WTC11 (cell line): ENCODE results near the gene PSMD8. TPM values are rescaled to one million over a fixed set of nuclear protein-coding genes. Genes with fewer than 3 reads are reported as not detected.
A peak's percentile ranks its signal among the peaks of the same experiment; 100 is the strongest.

Source experiments
- ATAC-seq: fragments of 200-7000 bp; cut with Tn5 transposase; 2 replicates; pipeline ENCODE4 v1.10.0; 2021; ENCODE audit warnings: mild to moderate bottlenecking, moderate library complexity
- CTCF ChIA-PET: fragments of 300-600 bp; sonication (Branson Sonifier 250); formaldehyde crosslinking; loops from one replicate; lab custom pipeline; 2021; ENCODE audit warnings: antibody characterized with exemption; lab: Charles Lee
- POLR2A ChIA-PET: fragments of 350-600 bp; sonication (Branson Sonifier 250); formaldehyde crosslinking; loops from one replicate; lab custom pipeline; 2021; ENCODE audit warnings: antibody characterized with exemption; lab: Charles Lee
- DNase-seq: peaks from one replicate; pipeline ENCODE4 v3.0.0; 2021; ENCODE audit warnings: low spot score
- H3K27ac Mint-ChIP-seq: 2 replicates; pipeline ENCODE4 v1.8.0; 2021; ENCODE audit warnings: mixed read lengths
- H3K27me3 Mint-ChIP-seq: 2 replicates; pipeline ENCODE4 v1.8.0; 2021; ENCODE audit warnings: low read depth, mild to moderate bottlenecking, moderate library complexity, mixed read lengths
- H3K36me3 Mint-ChIP-seq: 2 replicates; pipeline ENCODE4 v1.8.0; 2021; ENCODE audit warnings: mixed read lengths
- H3K4me1 Mint-ChIP-seq: 2 replicates; pipeline ENCODE4 v1.8.0; 2022; ENCODE audit warnings: mixed read lengths
- H3K4me3 Mint-ChIP-seq: 2 replicates; pipeline ENCODE4 v1.8.0; 2021; ENCODE audit warnings: mild to moderate bottlenecking, moderate library complexity, mixed read lengths
- H3K9me3 Mint-ChIP-seq: 2 replicates; pipeline ENCODE4 v1.8.0; 2021; ENCODE audit warnings: mixed read lengths
- ATF1 ChIP-seq: sonication (generic); formaldehyde crosslinking; IDR thresholded peaks from 2 replicates; pipeline ENCODE4 v1.8.1; 2023; ENCODE audit warnings: mild to moderate bottlenecking, moderate library complexity, missing genetic modification reagents
- ATF6 ChIP-seq: sonication (generic); formaldehyde crosslinking; IDR thresholded peaks from 2 replicates; pipeline ENCODE4 v1.8.1; 2023; ENCODE audit warnings: mild to moderate bottlenecking, missing genetic modification reagents
- CDX4 ChIP-seq: fragments of 250-450 bp; sonication (Bioruptor Pico); IDR thresholded peaks from 2 replicates; pipeline ENCODE4 v1.9.0; 2021; ENCODE audit warnings: moderate library complexity, mild to moderate bottlenecking, inconsistent platforms, borderline replicate concordance
- ELF4 ChIP-seq: sonication (generic); formaldehyde crosslinking; IDR thresholded peaks from 2 replicates; pipeline ENCODE4 v1.8.1; 2022; ENCODE audit warnings: low read depth, mild to moderate bottlenecking, moderate library complexity, missing genetic modification reagents
- EMX1 ChIP-seq: fragments of 250-450 bp; sonication (Bioruptor Pico); IDR thresholded peaks from 2 replicates; pipeline ENCODE4 v1.8.0; 2021; ENCODE audit warnings: mild to moderate bottlenecking
- ESRRA ChIP-seq: sonication (generic); formaldehyde crosslinking; IDR thresholded peaks from 2 replicates; pipeline ENCODE4 v1.8.1; 2022; ENCODE audit warnings: mild to moderate bottlenecking, missing genetic modification reagents, borderline replicate concordance
- ETV6 ChIP-seq: sonication (generic); formaldehyde crosslinking; IDR thresholded peaks from 2 replicates; pipeline ENCODE4 v1.8.1; 2022; ENCODE audit warnings: mild to moderate bottlenecking, missing genetic modification reagents
- FOXK1 ChIP-seq: sonication (generic); formaldehyde crosslinking; IDR thresholded peaks from 2 replicates; pipeline ENCODE4 v1.8.0; 2022; ENCODE audit warnings: mild to moderate bottlenecking, moderate library complexity, missing genetic modification reagents
- FOXP1 ChIP-seq: sonication (generic); formaldehyde crosslinking; IDR thresholded peaks from 2 replicates; pipeline ENCODE4 v1.8.0; 2022; ENCODE audit warnings: missing genetic modification reagents, mild to moderate bottlenecking, moderate library complexity, borderline replicate concordance
- JAZF1 ChIP-seq: fragments of 250-450 bp; sonication (Bioruptor Pico); IDR thresholded peaks from 2 replicates; pipeline ENCODE4 v1.9.0; 2021; ENCODE audit warnings: moderate library complexity, mild to moderate bottlenecking, inconsistent platforms
- NFE2L1 ChIP-seq: sonication (generic); formaldehyde crosslinking; IDR thresholded peaks from 2 replicates; pipeline ENCODE4 v1.8.1; 2023; ENCODE audit warnings: missing genetic modification reagents
- PRRX2 ChIP-seq: fragments of 250-450 bp; sonication (Bioruptor Pico); IDR thresholded peaks from 2 replicates; pipeline ENCODE4 v1.8.0; 2021; ENCODE audit warnings: mild to moderate bottlenecking
- SOX15 ChIP-seq: fragments of 250-450 bp; sonication (Bioruptor Pico); IDR thresholded peaks from 2 replicates; pipeline ENCODE4 v1.9.0; 2021; ENCODE audit warnings: mild to moderate bottlenecking
- ZBTB21 ChIP-seq: sonication (generic); formaldehyde crosslinking; IDR thresholded peaks from 2 replicates; pipeline ENCODE4 v1.8.1; 2023; ENCODE audit warnings: mild to moderate bottlenecking, missing genetic modification reagents, borderline replicate concordance
- ZNF423 ChIP-seq: fragments of 250-450 bp; sonication (Bioruptor Pico); IDR thresholded peaks from 2 replicates; pipeline ENCODE4 v2.1.2; 2022; ENCODE audit warnings: mild to moderate bottlenecking, moderate library complexity
- ZNF512 ChIP-seq: sonication (generic); formaldehyde crosslinking; IDR thresholded peaks from 2 replicates; pipeline ENCODE4 v1.8.1; 2022; ENCODE audit warnings: missing genetic modification reagents, borderline replicate concordance
- total RNA-seq: library from RNA; stranded (reverse); gene quantifications from 3 replicates; pipeline ENCODE4 v1.2.3, GENCODE V29; 2021
- TF ChIP-seq, protein P1 (sequence below): fragments of 250-450 bp; sonication (Bioruptor Pico); IDR thresholded peaks from 2 replicates; pipeline ENCODE4 v1.8.0; 2021; ENCODE audit warnings: mild to moderate bottlenecking
- TF ChIP-seq, protein P2 (sequence below): sonication (generic); formaldehyde crosslinking; IDR thresholded peaks from 2 replicates; pipeline ENCODE4 v1.8.1; 2023; ENCODE audit warnings: mild to moderate bottlenecking, moderate library complexity, missing genetic modification reagents
- TF ChIP-seq, protein P3 (sequence below): fragments of 250-450 bp; sonication (Bioruptor Pico); IDR thresholded peaks from 2 replicates; pipeline ENCODE4 v1.9.0; 2021; ENCODE audit warnings: mild to moderate bottlenecking

PSMD8 gene
- total RNA-seq, 1 experiment from 2014 or later: 167 TPM

DNA sequence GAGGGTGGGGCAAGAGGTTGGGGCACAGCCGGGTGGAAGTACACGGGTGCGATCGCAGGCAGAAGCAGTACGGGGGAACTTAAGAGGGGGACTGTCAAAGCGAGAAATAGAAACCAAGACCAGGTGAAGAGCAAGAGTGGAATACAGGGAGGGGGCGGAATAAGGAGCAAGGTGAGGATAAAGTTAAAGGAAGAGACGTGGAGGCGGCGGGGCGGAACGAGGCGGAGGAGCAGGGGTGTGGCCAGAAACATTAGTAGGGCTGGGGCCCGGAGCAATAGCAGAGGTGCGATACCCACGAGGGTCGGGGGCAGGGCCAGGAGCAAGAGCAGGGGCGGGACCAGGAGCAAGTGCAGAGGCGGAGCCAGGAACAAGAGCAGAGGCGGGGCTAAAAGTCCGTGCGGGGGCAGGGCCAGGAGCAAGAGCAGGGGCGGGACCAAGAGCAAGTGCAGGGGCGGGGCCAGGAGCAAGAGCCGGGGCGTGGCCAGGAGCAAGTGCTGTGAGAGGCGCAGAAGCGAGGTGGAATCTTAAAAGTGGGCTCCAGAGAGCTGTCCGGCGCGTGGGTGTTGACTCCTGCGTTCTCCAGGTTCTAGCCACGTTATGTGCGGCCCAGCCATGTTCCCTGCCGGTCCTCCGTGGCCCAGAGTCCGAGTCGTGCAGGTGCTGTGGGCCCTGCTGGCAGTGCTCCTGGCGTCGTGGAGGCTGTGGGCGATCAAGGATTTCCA, 37.6 kb upstream of the PSMD8 start:
- TF ChIP-seq, protein P1, sequence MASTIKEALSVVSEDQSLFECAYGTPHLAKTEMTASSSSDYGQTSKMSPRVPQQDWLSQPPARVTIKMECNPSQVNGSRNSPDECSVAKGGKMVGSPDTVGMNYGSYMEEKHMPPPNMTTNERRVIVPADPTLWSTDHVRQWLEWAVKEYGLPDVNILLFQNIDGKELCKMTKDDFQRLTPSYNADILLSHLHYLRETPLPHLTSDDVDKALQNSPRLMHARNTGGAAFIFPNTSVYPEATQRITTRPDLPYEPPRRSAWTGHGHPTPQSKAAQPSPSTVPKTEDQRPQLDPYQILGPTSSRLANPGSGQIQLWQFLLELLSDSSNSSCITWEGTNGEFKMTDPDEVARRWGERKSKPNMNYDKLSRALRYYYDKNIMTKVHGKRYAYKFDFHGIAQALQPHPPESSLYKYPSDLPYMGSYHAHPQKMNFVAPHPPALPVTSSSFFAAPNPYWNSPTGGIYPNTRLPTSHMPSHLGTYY (CRISPR knock-in tag): peak; percentile 52; the same call in 1 of the 2 replicates
- 0 out of 2 replicates have a peak, but pooled peaks have one; percentile 32 for TF ChIP-seq ZBTB21 (CRISPR knock-in tag)
- TF ChIP-seq, protein P2, sequence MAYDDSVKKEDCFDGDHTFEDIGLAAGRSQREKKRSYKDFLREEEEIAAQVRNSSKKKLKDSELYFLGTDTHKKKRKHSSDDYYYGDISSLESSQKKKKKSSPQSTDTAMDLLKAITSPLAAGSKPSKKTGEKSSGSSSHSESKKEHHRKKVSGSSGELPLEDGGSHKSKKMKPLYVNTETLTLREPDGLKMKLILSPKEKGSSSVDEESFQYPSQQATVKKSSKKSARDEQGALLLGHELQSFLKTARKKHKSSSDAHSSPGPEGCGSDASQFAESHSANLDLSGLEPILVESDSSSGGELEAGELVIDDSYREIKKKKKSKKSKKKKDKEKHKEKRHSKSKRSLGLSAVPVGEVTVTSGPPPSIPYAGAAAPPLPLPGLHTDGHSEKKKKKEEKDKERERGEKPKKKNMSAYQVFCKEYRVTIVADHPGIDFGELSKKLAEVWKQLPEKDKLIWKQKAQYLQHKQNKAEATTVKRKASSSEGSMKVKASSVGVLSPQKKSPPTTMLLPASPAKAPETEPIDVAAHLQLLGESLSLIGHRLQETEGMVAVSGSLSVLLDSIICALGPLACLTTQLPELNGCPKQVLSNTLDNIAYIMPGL (CRISPR knock-in tag): no peak
- 0 out of 2 replicates have a peak, but pooled peaks have one; percentile 35 for TF ChIP-seq FOXK1 (CRISPR knock-in tag)
- Mint-ChIP-seq H3K4me3 (peak overlapping the region; percentile 100), H3K27ac (peak overlapping the region; percentile 100), H3K36me3 (peaks cover 2% of the 10 kb centered on the region; the same call in 1 of the 2 replicates), H3K4me1 (peaks cover 11% of the 10 kb centered on the region), H3K27me3 (peaks cover 3% of the 10 kb centered on the region; the same call in 1 of the 2 replicates), H3K9me3 (no peaks in the 10 kb centered on the region)
- DNase-seq (peak; percentile 99), ATAC-seq (peak; percentile 78)
- ChIA-PET CTCF (interaction anchor here (1.0 to 4.5 kb wide), 6 partner anchors 25 to 195 kb away, joined by 3 to 50 read pairs (median 6); partner anchors contain the start of gene FAM98C), POLR2A (interaction anchor here (1.0 kb wide), 1 partner anchor 51 kb away, joined by 3 read pairs; the partner anchor contains the start of gene GGN)

DNA sequence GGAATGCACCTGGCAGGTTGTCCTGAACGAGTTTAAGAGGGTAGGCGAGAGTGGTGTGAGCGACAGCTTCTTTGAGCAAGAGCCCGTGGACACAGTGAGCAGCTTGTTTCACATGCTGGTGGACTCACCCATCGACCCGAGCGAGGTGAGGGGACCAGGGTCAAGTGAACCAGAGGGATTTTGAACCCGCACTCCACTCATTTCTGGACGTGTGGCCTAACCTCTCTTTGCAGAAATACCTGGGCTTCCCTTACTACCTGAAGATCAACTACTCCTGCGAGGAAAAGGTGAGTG, 37.1 kb upstream of the PSMD8 start:
- peaks cover 11% of the 10 kb centered on the region for H3K4me1 Mint-ChIP-seq
- DNase-seq (no peak), ATAC-seq (no peak)
- peak overlapping the region; percentile 79; the same call in 1 of the 2 replicates for H3K27ac Mint-ChIP-seq
- H3K4me3 Mint-ChIP-seq: peak overlapping the region; percentile 100
- no peaks in the 10 kb centered on the region for H3K9me3 Mint-ChIP-seq
- peaks cover 2% of the 10 kb centered on the region; the same call in 1 of the 2 replicates for H3K36me3 Mint-ChIP-seq
- ChIA-PET CTCF (interaction anchor here (1.0 to 2.1 kb wide), 4 partner anchors 25 to 195 kb away, joined by 3 to 11 read pairs (median 5); no protein-coding TSS in a partner anchor), POLR2A (interaction anchor here (1.0 kb wide), 1 partner anchor 51 kb away, joined by 3 read pairs; the partner anchor contains the start of gene GGN)
- peaks cover 3% of the 10 kb centered on the region; the same call in 1 of the 2 replicates for H3K27me3 Mint-ChIP-seq
- TF ChIP-seq SOX15 (CRISPR knock-in tag) (no peak), ZNF423 (CRISPR knock-in tag) (no peak), ESRRA (CRISPR knock-in tag) (no peak), ZNF512 (CRISPR knock-in tag) (no peak), JAZF1 (CRISPR knock-in tag) (no peak), ATF6 (no peak), ETV6 (no peak), CDX4 (no peak), PRRX2 (CRISPR knock-in tag) (no peak), FOXP1 (CRISPR knock-in tag) (no peak), EMX1 (no peak), NFE2L1 (CRISPR knock-in tag) (no peak), ELF4 (no peak), ATF1 (CRISPR knock-in tag) (no peak)
- TF ChIP-seq, protein P3, sequence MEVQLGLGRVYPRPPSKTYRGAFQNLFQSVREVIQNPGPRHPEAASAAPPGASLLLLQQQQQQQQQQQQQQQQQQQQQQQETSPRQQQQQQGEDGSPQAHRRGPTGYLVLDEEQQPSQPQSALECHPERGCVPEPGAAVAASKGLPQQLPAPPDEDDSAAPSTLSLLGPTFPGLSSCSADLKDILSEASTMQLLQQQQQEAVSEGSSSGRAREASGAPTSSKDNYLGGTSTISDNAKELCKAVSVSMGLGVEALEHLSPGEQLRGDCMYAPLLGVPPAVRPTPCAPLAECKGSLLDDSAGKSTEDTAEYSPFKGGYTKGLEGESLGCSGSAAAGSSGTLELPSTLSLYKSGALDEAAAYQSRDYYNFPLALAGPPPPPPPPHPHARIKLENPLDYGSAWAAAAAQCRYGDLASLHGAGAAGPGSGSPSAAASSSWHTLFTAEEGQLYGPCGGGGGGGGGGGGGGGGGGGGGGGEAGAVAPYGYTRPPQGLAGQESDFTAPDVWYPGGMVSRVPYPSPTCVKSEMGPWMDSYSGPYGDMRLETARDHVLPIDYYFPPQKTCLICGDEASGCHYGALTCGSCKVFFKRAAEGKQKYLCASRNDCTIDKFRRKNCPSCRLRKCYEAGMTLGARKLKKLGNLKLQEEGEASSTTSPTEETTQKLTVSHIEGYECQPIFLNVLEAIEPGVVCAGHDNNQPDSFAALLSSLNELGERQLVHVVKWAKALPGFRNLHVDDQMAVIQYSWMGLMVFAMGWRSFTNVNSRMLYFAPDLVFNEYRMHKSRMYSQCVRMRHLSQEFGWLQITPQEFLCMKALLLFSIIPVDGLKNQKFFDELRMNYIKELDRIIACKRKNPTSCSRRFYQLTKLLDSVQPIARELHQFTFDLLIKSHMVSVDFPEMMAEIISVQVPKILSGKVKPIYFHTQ (CRISPR knock-in tag): no peak
- TF ChIP-seq, protein P1 (CRISPR knock-in tag): no peak
